ENCODE data around the gene PRDM5.

DNA sequence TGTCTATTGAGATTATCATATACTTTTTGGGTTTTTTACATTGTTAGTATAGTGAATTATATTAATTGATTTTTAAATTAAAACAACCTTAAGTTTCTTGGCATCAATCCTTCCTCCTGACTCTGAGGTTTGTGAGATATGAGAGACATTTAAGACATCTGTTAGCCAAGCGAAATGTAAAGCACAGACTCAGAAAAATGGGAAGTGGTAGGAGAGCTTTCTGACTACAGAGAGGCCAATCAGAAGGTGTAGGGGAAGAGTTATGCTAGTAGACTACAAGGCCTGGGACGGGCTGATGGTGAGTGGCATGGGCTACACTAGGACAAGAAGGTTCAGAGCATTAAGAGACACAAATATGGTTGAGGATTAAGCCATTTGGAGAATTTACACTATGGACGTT, 255.4 kb downstream of the PRDM5 start:
- TF ChIP-seq TAF1 (IDR thresholded peaks at IDR 0.05; ENCODE audit: borderline replicate concordance, insufficient read depth, low read length): no peak
- TF ChIP-seq SIN3A (IDR thresholded peaks at IDR 0.05; ENCODE audit: borderline replicate concordance, insufficient read depth, low read length): no peak
- TF ChIP-seq, protein P1, sequence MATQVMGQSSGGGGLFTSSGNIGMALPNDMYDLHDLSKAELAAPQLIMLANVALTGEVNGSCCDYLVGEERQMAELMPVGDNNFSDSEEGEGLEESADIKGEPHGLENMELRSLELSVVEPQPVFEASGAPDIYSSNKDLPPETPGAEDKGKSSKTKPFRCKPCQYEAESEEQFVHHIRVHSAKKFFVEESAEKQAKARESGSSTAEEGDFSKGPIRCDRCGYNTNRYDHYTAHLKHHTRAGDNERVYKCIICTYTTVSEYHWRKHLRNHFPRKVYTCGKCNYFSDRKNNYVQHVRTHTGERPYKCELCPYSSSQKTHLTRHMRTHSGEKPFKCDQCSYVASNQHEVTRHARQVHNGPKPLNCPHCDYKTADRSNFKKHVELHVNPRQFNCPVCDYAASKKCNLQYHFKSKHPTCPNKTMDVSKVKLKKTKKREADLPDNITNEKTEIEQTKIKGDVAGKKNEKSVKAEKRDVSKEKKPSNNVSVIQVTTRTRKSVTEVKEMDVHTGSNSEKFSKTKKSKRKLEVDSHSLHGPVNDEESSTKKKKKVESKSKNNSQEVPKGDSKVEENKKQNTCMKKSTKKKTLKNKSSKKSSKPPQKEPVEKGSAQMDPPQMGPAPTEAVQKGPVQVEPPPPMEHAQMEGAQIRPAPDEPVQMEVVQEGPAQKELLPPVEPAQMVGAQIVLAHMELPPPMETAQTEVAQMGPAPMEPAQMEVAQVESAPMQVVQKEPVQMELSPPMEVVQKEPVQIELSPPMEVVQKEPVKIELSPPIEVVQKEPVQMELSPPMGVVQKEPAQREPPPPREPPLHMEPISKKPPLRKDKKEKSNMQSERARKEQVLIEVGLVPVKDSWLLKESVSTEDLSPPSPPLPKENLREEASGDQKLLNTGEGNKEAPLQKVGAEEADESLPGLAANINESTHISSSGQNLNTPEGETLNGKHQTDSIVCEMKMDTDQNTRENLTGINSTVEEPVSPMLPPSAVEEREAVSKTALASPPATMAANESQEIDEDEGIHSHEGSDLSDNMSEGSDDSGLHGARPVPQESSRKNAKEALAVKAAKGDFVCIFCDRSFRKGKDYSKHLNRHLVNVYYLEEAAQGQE (IDR thresholded peaks at IDR 0.05; ENCODE audit: insufficient read depth in 1 of 2, low read depth in 2 of 2, low read length in 2 of 2): no peak
- no peak for TF ChIP-seq POLR2AphosphoS5 (IDR thresholded peaks at IDR 0.05; ENCODE audit: low read depth, low read length)
